Activated naive CD4-positive, alpha-beta T cell treated with anti-CD3 and anti-CD28 coated beads, Interleukin-2, amount 50 U/mL, for 72 hours (primary cell): Measurements from ENCODE around the gene CNKSR3. TPM values are rescaled to one million over a fixed set of nuclear protein-coding genes. Genes with fewer than 3 reads are reported as not detected.

Source experiments
- ATAC-seq, 2 donors: fragments of 150-1000 bp; cut with Tn5 transposase; 2 replicates each; pipeline ENCODE4 v1.10.0; 2021; ENCODE audit warnings: mild to moderate bottlenecking in 2 of 2, moderate library complexity in 2 of 2
- DNase-seq, 2 donors: peaks; one replicate each; pipeline ENCODE4 v3.0.0; 2021 to 2022; ENCODE audit warnings: low spot score in 2 of 2
- H3K27ac Mint-ChIP-seq, 2 donors: one replicate each; pipeline ENCODE4 v1.8.0; 2022; ENCODE audit warnings: mild to moderate bottlenecking in 2 of 2, mixed read lengths in 2 of 2
- H3K36me3 Mint-ChIP-seq, 2 donors: one replicate each; pipeline ENCODE4 v1.8.0; 2022; ENCODE audit warnings: mixed read lengths in 2 of 2
- H3K9me3 Mint-ChIP-seq, 2 donors: one replicate each; pipeline ENCODE4 v1.8.0; 2022; ENCODE audit warnings: mixed read lengths in 2 of 2
- total RNA-seq, 2 donors: library from RNA; stranded (reverse); gene quantifications; one replicate each; pipeline ENCODE4 v1.2.3, GENCODE V29; 2022

Gene CNKSR3
- total RNA-seq, 2 donors from 2014 or later, result 0.78 TPM; not detected in 1

GRCh38 chr6:154494592-154495311, 15.7 kb downstream of the CNKSR3 start:
- ATAC-seq (no peak), DNase-seq (no peak)
- Mint-ChIP-seq H3K9me3 (no peaks in the 10 kb centered on the region), H3K36me3 (no peaks in the 10 kb centered on the region), H3K27ac (no peak overlapping the region)

- ATAC-seq (no peak), DNase-seq (no peak)
- no peaks in the 10 kb centered on the region for H3K9me3 Mint-ChIP-seq
- H3K27ac Mint-ChIP-seq, result no peak overlapping the region
- H3K36me3 Mint-ChIP-seq, result no peaks in the 10 kb centered on the region
These were observed 18.7 kb downstream of the CNKSR3 start for GRCh38 chr6:154491567-154492470.

- ATAC-seq (no peak), DNase-seq (no peak)
- no peak overlapping the region for H3K27ac Mint-ChIP-seq
- no peaks in the 10 kb centered on the region for H3K9me3 Mint-ChIP-seq
- no peaks in the 10 kb centered on the region for H3K36me3 Mint-ChIP-seq
These were observed 20.7 kb downstream of the CNKSR3 start for GRCh38 chr6:154489822-154490221.

- no peaks in the 10 kb centered on the region for H3K36me3 Mint-ChIP-seq
- no peak for ATAC-seq
- DNase-seq, result no peak
- no peak overlapping the region for H3K27ac Mint-ChIP-seq
- H3K9me3 Mint-ChIP-seq, result no peaks in the 10 kb centered on the region
These were observed 21.6 kb downstream of the CNKSR3 start for GRCh38 chr6:154488802-154489437.

GRCh38 chr6:154488248-154488593, 22.3 kb downstream of the CNKSR3 start:
- no peaks in the 10 kb centered on the region for H3K9me3 Mint-ChIP-seq
- DNase-seq (no peak), ATAC-seq (no peak)
- H3K36me3 Mint-ChIP-seq, result no peaks in the 10 kb centered on the region
- no peak overlapping the region for H3K27ac Mint-ChIP-seq

GRCh38 chr6:154487367-154488247, 22.9 kb downstream of the CNKSR3 start:
- DNase-seq (no peak), ATAC-seq (no peak)
- Mint-ChIP-seq H3K36me3 (no peaks in the 10 kb centered on the region), H3K9me3 (no peaks in the 10 kb centered on the region), H3K27ac (no peak overlapping the region)

- Mint-ChIP-seq H3K9me3 (no peaks in the 10 kb centered on the region), H3K36me3 (no peaks in the 10 kb centered on the region), H3K27ac (no peak overlapping the region)
- DNase-seq, result no peak
- no peak for ATAC-seq
These were observed 24.7 kb downstream of the CNKSR3 start for GRCh38 chr6:154485815-154486214.

- no peaks in the 10 kb centered on the region for H3K9me3 Mint-ChIP-seq
- H3K27ac Mint-ChIP-seq, result no peak overlapping the region
- ATAC-seq, result no peak
- no peaks in the 10 kb centered on the region for H3K36me3 Mint-ChIP-seq
- DNase-seq, result no peak
These were observed 25.5 kb downstream of the CNKSR3 start for GRCh38 chr6:154484942-154485341.

- no peak for ATAC-seq
- H3K9me3 Mint-ChIP-seq, result no peaks in the 10 kb centered on the region
- H3K27ac Mint-ChIP-seq, result no peak overlapping the region
- no peak for DNase-seq
- H3K36me3 Mint-ChIP-seq, result no peaks in the 10 kb centered on the region
These were observed 27.6 kb downstream of the CNKSR3 start for GRCh38 chr6:154482858-154483257.

DNA sequence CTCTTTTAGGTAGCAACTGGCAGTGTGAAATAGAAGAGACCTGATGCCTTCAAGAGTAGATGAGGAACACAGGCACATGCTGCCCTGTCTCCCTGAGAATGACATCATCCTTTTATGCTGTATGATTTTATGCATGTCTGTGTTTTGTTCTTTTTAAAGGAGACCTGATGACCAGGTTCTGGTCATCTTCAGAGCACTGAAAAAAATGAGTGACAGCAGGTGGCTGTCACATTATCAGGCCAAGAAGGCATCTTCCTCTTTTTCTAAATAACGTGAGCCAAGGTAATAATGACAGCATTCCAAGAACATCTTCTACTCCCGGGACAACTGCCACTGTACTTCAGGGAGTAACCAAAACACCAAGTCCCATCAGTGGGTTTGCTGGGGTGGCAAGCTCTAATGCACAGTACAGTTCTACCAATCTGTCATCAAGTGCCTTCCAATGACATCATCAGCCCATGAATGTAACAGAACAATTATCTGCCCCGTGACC, 28.9 kb downstream of the CNKSR3 start:
- no peaks in the 10 kb centered on the region for H3K9me3 Mint-ChIP-seq
- no peak for ATAC-seq
- H3K36me3 Mint-ChIP-seq, result no peaks in the 10 kb centered on the region

GRCh38 chr6:154479771-154480639, 30.5 kb downstream of the CNKSR3 start:
- Mint-ChIP-seq H3K36me3 (no peaks in the 10 kb centered on the region), H3K27ac (no peak overlapping the region), H3K9me3 (no peaks in the 10 kb centered on the region)
- DNase-seq (no peak), ATAC-seq (no peak)

More for the DNA sequence above, 28.9 kb downstream of the CNKSR3 start:
- DNase-seq, result no peak
- H3K27ac Mint-ChIP-seq, result no peak overlapping the region

- no peak overlapping the region for H3K27ac Mint-ChIP-seq
- ATAC-seq, result no peak
These were observed 31.1 kb downstream of the CNKSR3 start for GRCh38 chr6:154479351-154479769.

GRCh38 chr6:154478701-154479060, 31.8 kb downstream of the CNKSR3 start:
- DNase-seq, result no peak
- Mint-ChIP-seq H3K9me3 (no peaks in the 10 kb centered on the region), H3K36me3 (no peaks in the 10 kb centered on the region), H3K27ac (no peak overlapping the region)
- no peak for ATAC-seq

More at GRCh38 chr6:154479351-154479769, 31.1 kb downstream of the CNKSR3 start:
- Mint-ChIP-seq H3K36me3 (no peaks in the 10 kb centered on the region), H3K9me3 (no peaks in the 10 kb centered on the region)
- no peak for DNase-seq

GRCh38 chr6:154478021-154478700, 32.3 kb downstream of the CNKSR3 start:
- Mint-ChIP-seq H3K27ac (no peak overlapping the region), H3K9me3 (no peaks in the 10 kb centered on the region), H3K36me3 (no peaks in the 10 kb centered on the region)
- ATAC-seq (no peak), DNase-seq (no peak)

DNA sequence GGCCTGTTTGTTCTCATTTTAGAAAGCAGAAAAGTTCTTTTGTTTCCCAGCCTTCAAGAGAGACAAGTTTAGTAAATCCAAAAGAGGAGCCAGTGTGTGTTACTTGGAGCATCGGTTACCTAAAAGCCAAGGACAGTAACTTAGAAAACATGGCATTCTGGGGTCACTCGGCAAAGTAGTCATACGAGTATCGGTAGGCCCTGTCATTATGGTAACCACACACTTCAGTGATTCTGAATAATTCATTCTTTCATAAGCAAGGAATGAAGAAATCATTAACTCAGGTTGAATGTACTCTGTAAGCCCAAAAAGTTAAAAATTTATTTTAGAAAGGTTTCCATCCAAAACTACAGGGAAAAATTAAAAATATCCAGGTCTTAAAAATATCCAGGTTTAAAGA, 34.0 kb downstream of the CNKSR3 start:
- H3K9me3 Mint-ChIP-seq, result no peaks in the 10 kb centered on the region
- H3K36me3 Mint-ChIP-seq, result no peaks in the 10 kb centered on the region
- no peak for DNase-seq
- H3K27ac Mint-ChIP-seq, result no peak overlapping the region
- no peak for ATAC-seq
